SK-N-SH (cell line): Measurements from ENCODE around the gene CBY2. TPM values are rescaled to one million over a fixed set of nuclear protein-coding genes. Genes with fewer than 3 reads are reported as not detected.

Experiments used
- CTCF ChIA-PET: fragments of 300-600, 350-600 bp; formaldehyde crosslinking; extraction: SDS; loops from one replicate; lab custom pipeline; 2021; lab: Yijun Ruan, JAX
- POLR2A ChIA-PET: fragments of 350-600 bp; sonication (Branson Sonifier 250); formaldehyde crosslinking; extraction: SDS; loops from one replicate; lab custom pipeline; 2020; ENCODE audit warnings: antibody characterized with exemption, inconsistent platforms; lab: Yijun Ruan, JAX
- DNase-seq: peaks from one replicate; pipeline ENCODE4 v3.0.0; 2012
- H2AFZ ChIP-seq: fragments of 200-600 bp; sonication (generic); 2 replicates; pipeline ENCODE4 v1.8.1; 2016; ENCODE audit warnings: antibody characterized with exemption, mild to moderate bottlenecking, low read depth
- H3F3A ChIP-seq: fragments of 200-600 bp; sonication (generic); replicated peaks from 2 replicates; pipeline ENCODE3; 2016; ENCODE audit warnings: antibody characterized with exemption, mild to moderate bottlenecking; ENCODE audit not compliant: insufficient read depth
- H3K27ac ChIP-seq, 2 experiments: fragments of 200-500 bp in 1 of 2; fragments of 200-600 bp in 1 of 2; sonication (Bioruptor generic) in 1 of 2; sonication (generic), shearing (Covaris generic) in 1 of 2; 2 replicates each; pipeline versions ENCODE4 v1.5.1 to v1.6.1; 2014 to 2016; ENCODE audit warnings: low read depth in 2 of 2, inconsistent platforms in 1 of 2, low read length in 1 of 2, mild to moderate bottlenecking in 1 of 2, mixed read lengths in 1 of 2
- H3K27me3 ChIP-seq: fragments of 200-600 bp; sonication (generic), shearing (Covaris generic); 2 replicates; pipeline ENCODE4 v1.6.1; 2016; ENCODE audit warnings: mixed run types; ENCODE audit not compliant: insufficient read depth
- H3K36me3 ChIP-seq, 2 experiments: fragments of 200-500 bp in 1 of 2; fragments of 200-600 bp in 1 of 2; sonication (Bioruptor generic) in 1 of 2; sonication (generic) in 1 of 2; replicated peaks in 1 of 2; 2 replicates each; pipeline versions ENCODE3 to v1.5.1; 2014 to 2016; ENCODE audit warnings: low read length in 1 of 2, mild to moderate bottlenecking in 1 of 2; ENCODE audit not compliant: insufficient read depth in 2 of 2, control insufficient read depth in 1 of 2
- H3K4me1 ChIP-seq, 2 experiments: fragments of 200-500 bp in 1 of 2; fragments of 200-600 bp in 1 of 2; sonication (Bioruptor generic) in 1 of 2; sonication (generic), shearing (Covaris generic) in 1 of 2; 2 replicates each; pipeline versions ENCODE4 v1.5.1 to v1.6.1; 2014 to 2016; ENCODE audit warnings: low read depth in 1 of 2, low read length in 1 of 2, mixed run types in 1 of 2; ENCODE audit not compliant: insufficient read depth in 2 of 2, control insufficient read depth in 1 of 2
- H3K4me2 ChIP-seq: fragments of 200-600 bp; sonication (generic), shearing (Covaris generic); 2 replicates; pipeline ENCODE4 v1.6.1; 2017; ENCODE audit warnings: mixed run types
- H3K4me3 ChIP-seq, 2 experiments: fragments of 200-500 bp in 1 of 2; fragments of 200-600 bp in 1 of 2; sonication (Bioruptor generic) in 1 of 2; sonication (generic), shearing (Covaris generic) in 1 of 2; 2 replicates each; pipeline versions ENCODE4 v1.5.1 to v1.8.1; 2014 to 2016; ENCODE audit warnings: low read depth in 2 of 2, inconsistent platforms in 1 of 2, low read length in 1 of 2, mild to moderate bottlenecking in 1 of 2, mixed read lengths in 1 of 2, moderate library complexity in 1 of 2
- H3K79me2 ChIP-seq: fragments of 200-600 bp; sonication (generic); 2 replicates; pipeline ENCODE4 v1.8.1; 2017; ENCODE audit warnings: mild to moderate bottlenecking; ENCODE audit not compliant: insufficient read depth
- H3K9ac ChIP-seq: fragments of 200-600 bp; sonication (generic); 2 replicates; pipeline ENCODE4 v1.6.1; 2017; ENCODE audit warnings: mixed run types
- H3K9me2 ChIP-seq: fragments of 200-600 bp; sonication (generic); 2 replicates; pipeline ENCODE4 v1.6.1; 2017; ENCODE audit warnings: mixed run types
- H3K9me3 ChIP-seq: fragments of 200-600 bp; sonication (generic); 2 replicates; pipeline ENCODE4 v1.6.1; 2017; ENCODE audit warnings: mixed run types, mild to moderate bottlenecking, moderate library complexity
- H4K20me1 ChIP-seq: fragments of 200-600 bp; sonication (generic); 2 replicates; pipeline ENCODE4 v1.6.1; 2017; ENCODE audit warnings: mild to moderate bottlenecking, mixed run types; ENCODE audit not compliant: insufficient read depth
- EP300 ChIP-seq, 2 experiments: IDR thresholded peaks; 2 replicates each; pipeline versions ENCODE4 v1.4.0 to v1.6.1; 2012; ENCODE audit warnings: borderline replicate concordance in 1 of 2, low read depth in 1 of 2, low read length in 1 of 2
- EZH2phosphoT487 ChIP-seq: fragments of 200-600 bp; sonication (generic); IDR thresholded peaks from 2 replicates; pipeline ENCODE4 v1.6.1; 2017; ENCODE audit warnings: low read depth, mixed run types, mild to moderate bottlenecking, antibody characterized with exemption, moderate library complexity, borderline replicate concordance
- FOSL2 ChIP-seq: IDR thresholded peaks from 2 replicates; pipeline ENCODE4 v1.4.0; 2012; ENCODE audit warnings: low read depth, mild to moderate bottlenecking, moderate library complexity, borderline replicate concordance
- FOXJ3 ChIP-seq: sonication (generic); formaldehyde crosslinking; IDR thresholded peaks from 2 replicates; pipeline ENCODE4 v1.5.1; 2020; ENCODE audit warnings: mild to moderate bottlenecking, missing genetic modification reagents
- GABPA ChIP-seq: IDR thresholded peaks from 2 replicates; pipeline ENCODE4 v1.4.0; 2012; ENCODE audit warnings: low read depth, mild to moderate bottlenecking
- GATA2 ChIP-seq: sonication (generic); formaldehyde crosslinking; IDR thresholded peaks from 2 replicates; pipeline ENCODE4 v1.5.0; 2020; ENCODE audit warnings: mild to moderate bottlenecking, missing genetic modification reagents
- MEF2A ChIP-seq: IDR thresholded peaks from 2 replicates; pipeline ENCODE4 v1.4.0; 2012; ENCODE audit warnings: low read depth, borderline replicate concordance
- POLR2AphosphoS5 ChIP-seq: IDR thresholded peaks from 2 replicates; pipeline ENCODE4 v1.6.1; 2012; ENCODE audit warnings: low read depth, low read length
- RAD21 ChIP-seq: IDR thresholded peaks from 2 replicates; pipeline ENCODE4 v1.6.1; 2012; ENCODE audit warnings: mild to moderate bottlenecking, low read length
- RCOR1 ChIP-seq: fragments of 150-350 bp; IDR thresholded peaks from 2 replicates; pipeline ENCODE4 v1.6.1; 2017; ENCODE audit warnings: antibody characterized with exemption, low read length
- RXRA ChIP-seq: IDR thresholded peaks from 2 replicates; pipeline ENCODE4 v1.4.0; 2012; ENCODE audit warnings: low read depth, mild to moderate bottlenecking, borderline replicate concordance
- SIN3A ChIP-seq: IDR thresholded peaks from 2 replicates; pipeline ENCODE4 v1.6.1; 2012; ENCODE audit warnings: low read depth, mild to moderate bottlenecking, low read length, moderate library complexity, borderline replicate concordance
- TEAD4 ChIP-seq: IDR thresholded peaks from 2 replicates; pipeline ENCODE4 v1.4.0; 2012; ENCODE audit warnings: mild to moderate bottlenecking, borderline replicate concordance; ENCODE audit not compliant: insufficient read depth
- USF2 ChIP-seq: fragments of 150-350 bp; IDR thresholded peaks from 2 replicates; pipeline ENCODE4 v1.6.1; 2017; ENCODE audit warnings: antibody characterized with exemption, low read length, low read depth, borderline replicate concordance
- YY1 ChIP-seq: IDR thresholded peaks from 2 replicates; pipeline ENCODE4 v1.4.0; 2012; ENCODE audit warnings: low read depth, mild to moderate bottlenecking
- WGBS: methylation state at CpG from one replicate; pipeline ENCODE4 v1.1.6; 2017; ENCODE audit warnings: low lambda C conversion rate; 5-methylcytosine and 5-hydroxymethylcytosine counted together
- polyA plus RNA-seq, 3 experiments: library from polyadenylated mRNA; depleted of rRNA; stranded (reverse); fragments of >200 nt; gene quantifications; 2 replicates each; pipeline ENCODE4 v1.2.3, GENCODE V29; 2012
- TF ChIP-seq, protein P1 (sequence below): IDR thresholded peaks from 2 replicates; pipeline ENCODE4 v1.6.1; 2012; ENCODE audit warnings: mild to moderate bottlenecking, low read depth, low read length, moderate library complexity

Gene CBY2
- polyA plus RNA-seq, 1 of the 3 experiments (the other 2 are of a cell fraction), result not detected

GRCh38 chr13:45750566-45750965 lies 48.4 kb downstream of the CBY2 start:
- H3K36me3 ChIP-seq, result no peaks in the 10 kb centered on the region
- no peaks in the 10 kb centered on the region; a peak in 2 of 4 replicates for H3K4me1 ChIP-seq
- TF ChIP-seq USF2 (no peak), MEF2A (no peak), TEAD4 (no peak), EZH2phosphoT487 (no peak), GATA2 (no peak), SIN3A (no peak), POLR2AphosphoS5 (no peak), YY1 (no peak), RAD21 (no peak), RCOR1 (no peak), FOSL2 (no peak), EP300 (IDR thresholded peaks at IDR 0.05; ENCODE audit: borderline replicate concordance in 1 of 2, low read depth in 1 of 2, low read length in 1 of 2) (no peak), RXRA (no peak), FOXJ3 (CRISPR knock-in tag) (no peak), GABPA (no peak)
- TF ChIP-seq, protein P1, sequence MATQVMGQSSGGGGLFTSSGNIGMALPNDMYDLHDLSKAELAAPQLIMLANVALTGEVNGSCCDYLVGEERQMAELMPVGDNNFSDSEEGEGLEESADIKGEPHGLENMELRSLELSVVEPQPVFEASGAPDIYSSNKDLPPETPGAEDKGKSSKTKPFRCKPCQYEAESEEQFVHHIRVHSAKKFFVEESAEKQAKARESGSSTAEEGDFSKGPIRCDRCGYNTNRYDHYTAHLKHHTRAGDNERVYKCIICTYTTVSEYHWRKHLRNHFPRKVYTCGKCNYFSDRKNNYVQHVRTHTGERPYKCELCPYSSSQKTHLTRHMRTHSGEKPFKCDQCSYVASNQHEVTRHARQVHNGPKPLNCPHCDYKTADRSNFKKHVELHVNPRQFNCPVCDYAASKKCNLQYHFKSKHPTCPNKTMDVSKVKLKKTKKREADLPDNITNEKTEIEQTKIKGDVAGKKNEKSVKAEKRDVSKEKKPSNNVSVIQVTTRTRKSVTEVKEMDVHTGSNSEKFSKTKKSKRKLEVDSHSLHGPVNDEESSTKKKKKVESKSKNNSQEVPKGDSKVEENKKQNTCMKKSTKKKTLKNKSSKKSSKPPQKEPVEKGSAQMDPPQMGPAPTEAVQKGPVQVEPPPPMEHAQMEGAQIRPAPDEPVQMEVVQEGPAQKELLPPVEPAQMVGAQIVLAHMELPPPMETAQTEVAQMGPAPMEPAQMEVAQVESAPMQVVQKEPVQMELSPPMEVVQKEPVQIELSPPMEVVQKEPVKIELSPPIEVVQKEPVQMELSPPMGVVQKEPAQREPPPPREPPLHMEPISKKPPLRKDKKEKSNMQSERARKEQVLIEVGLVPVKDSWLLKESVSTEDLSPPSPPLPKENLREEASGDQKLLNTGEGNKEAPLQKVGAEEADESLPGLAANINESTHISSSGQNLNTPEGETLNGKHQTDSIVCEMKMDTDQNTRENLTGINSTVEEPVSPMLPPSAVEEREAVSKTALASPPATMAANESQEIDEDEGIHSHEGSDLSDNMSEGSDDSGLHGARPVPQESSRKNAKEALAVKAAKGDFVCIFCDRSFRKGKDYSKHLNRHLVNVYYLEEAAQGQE, result no peak
- no peak overlapping the region for H3K4me3 ChIP-seq
- H2AFZ ChIP-seq, result no peak overlapping the region
- no peaks in the 10 kb centered on the region for H3F3A ChIP-seq
- ChIA-PET CTCF (no interaction called here), POLR2A (no interaction called here)
- no peak overlapping the region for H3K9ac ChIP-seq
- no peak overlapping the region for H3K4me2 ChIP-seq
- no peaks in the 10 kb centered on the region for H3K79me2 ChIP-seq
- H3K9me2 ChIP-seq, result no peaks in the 10 kb centered on the region
- no peak for DNase-seq
- H4K20me1 ChIP-seq, result no peaks in the 10 kb centered on the region
- H3K9me3 ChIP-seq, result no peaks in the 10 kb centered on the region
- H3K27ac ChIP-seq, result no peak overlapping the region
- no peaks in the 10 kb centered on the region; the same call in 1 of the 2 replicates for H3K27me3 ChIP-seq
- WGBS, result 66% methylated on average over 3 of the region's 3 CpGs
